ENCODE measurements around the gene ZNF407.
A peak's percentile ranks its signal among the peaks of the same experiment; 100 is the strongest.

The ZNF407 gene

DNA sequence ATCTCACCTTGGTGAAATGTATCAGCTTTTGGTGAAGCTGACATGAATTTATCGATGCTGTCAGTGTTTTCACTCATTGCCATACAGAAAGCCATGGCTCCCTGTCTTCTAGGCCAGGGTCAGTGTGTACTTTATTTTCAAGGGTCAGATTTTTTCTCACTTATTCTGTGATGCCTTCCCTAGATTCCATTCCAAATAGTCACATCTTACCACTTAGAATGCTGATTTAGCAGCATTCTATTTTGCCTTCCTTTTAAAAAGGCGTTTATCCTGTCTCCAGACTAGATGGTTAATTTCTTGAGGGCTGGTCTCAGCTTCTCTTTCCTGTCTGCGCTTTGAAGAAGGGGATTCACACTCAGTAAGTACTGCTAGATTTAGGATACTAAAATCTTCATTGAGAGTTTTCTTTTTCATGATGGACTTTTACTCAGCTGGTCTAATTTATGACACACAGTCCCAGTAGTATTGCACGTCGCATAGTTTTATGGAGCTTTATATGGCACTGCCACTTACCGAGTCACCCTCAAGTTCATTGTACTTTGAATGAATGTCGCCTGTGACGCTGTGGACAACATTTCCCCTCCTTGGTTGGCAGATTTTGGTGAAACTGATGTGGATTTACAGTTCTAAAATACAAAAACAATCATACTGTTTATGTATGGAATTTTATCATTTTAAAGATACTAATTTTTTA is 194.0 kb downstream of the ZNF407 start:
- DNase-seq (ENCODE audit: low spot score): no peak

- DNase-seq (ENCODE audit: low spot score): no peak
Observed at GRCh38 chr18:74793746-74794145, 196.1 kb downstream of the ZNF407 start.

DNA sequence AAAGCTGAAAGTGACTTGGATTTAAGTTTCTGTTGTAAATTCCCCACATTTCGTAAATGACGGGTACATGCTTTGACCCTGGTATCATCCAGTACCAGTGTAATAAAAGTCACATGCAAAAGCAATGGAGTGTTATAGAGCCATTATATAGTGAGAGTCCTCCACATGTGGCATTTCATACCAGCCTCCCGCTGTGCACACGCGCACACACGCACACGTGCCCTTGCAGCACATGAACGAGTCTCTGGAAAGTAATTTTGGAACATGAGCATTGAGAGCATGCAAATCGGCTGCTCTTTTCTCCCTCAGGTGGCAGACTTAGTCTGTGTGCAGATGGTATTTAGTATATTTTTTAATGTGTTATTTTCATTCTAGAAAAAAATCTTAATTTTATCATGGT is 198.1 kb downstream of the ZNF407 start:
- DNase-seq (ENCODE audit: low spot score): no peak

- DNase-seq (ENCODE audit: low spot score): no peak
Observed at GRCh38 chr18:74796211-74796610, 198.5 kb downstream of the ZNF407 start.

DNA sequence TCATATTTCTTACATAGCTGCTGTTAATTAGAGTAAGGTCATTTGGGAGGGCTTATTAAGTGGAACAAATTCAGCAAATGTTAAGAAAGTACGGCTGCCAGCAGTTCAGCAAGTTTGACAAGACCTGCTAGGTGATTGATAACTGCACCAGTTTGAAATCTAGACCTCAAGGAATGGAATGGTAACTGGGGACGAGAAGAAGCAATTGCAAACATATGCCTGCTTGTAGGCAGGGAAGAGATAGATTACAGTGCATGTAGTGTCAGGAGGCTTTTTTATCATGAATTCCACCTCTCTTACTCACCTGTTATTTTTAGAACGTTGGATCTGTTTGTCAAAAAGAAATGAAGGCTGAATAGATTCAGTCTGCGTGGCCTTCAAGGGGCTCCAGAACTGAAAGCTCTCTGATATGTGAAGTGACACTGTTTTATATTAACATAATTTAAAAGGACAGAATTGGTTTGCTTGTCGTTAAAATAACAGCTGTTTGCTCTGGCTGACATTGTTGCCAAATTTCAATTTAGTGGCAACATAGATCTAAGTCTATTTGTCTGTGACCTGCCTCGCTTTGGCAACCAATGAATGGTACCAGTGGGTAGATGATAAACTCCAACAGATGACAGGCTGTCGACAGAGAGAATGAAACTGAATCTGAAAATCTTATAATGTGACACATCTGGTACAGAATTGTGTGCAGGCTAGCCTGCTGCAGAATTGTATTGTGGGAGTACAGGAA is 199.3 kb downstream of the ZNF407 start:
- peak; percentile 52 for DNase-seq (ENCODE audit: low spot score)

DNA sequence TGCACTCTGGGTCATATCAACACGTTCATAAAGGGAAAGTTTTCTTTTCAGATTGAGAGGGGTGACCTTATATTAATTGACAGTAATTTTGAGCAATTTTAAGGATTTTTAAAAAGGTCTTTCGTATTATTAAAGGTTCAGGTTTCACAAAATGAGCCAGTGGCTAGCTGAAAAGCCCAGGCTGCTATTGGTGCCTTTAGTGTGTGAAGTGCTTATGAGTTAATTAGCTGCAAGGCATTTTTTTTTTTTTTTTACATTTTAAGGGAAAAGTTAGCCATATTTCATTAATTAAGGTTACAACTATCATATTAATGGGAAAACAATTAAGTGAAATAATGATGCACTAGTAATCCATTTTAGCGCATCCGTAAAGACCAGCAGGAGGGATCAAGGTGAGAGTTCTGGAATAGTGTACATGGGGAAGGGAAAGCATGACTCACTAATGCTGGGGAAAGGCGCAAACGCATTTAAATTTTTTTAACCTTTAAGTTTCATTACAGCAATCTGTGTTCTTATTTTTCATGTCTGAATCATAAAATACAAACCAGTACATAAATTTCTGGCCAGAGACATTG is 200.0 kb downstream of the ZNF407 start:
- no peak for DNase-seq (ENCODE audit: low spot score)

DNA sequence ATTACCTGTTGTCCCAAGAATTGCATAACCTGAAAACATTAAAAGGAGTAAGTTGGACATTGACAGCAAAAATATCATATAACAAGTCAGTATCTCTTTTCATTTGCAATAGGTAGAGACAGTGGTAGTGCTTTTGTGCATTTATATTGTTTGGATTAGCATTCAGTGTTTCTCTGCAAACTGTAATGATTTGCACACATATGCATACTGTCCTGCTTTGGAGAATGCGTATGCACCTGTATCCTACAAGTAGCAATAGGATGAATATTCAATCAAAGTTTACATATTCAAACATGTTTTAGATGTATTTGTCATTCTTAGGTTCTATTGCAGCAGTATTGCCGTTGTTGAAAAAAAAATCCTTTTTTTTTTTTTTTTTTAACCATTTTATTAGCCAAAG is 201.9 kb downstream of the ZNF407 start:
- DNase-seq (ENCODE audit: low spot score): no peak

DNA sequence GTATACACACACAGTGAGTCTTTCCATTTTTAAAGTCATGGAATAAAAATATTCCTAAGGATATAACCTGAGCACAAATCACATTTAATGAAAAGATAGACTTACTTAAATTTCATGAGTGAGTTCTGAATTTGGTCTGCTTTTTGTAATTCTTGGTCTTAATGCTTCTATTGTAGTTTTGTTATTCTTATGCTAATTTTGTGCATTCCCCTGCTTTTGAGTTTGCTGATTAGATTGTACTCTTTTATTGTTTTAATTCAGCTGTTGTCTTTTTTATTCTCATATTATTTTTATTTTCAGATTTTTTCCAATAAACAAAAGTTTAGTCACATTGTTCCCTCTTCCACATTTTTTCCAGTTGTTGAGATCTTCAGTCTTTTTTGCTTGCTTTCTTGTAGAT is 202.4 kb downstream of the ZNF407 start:
- no peak for DNase-seq (ENCODE audit: low spot score)

DNA sequence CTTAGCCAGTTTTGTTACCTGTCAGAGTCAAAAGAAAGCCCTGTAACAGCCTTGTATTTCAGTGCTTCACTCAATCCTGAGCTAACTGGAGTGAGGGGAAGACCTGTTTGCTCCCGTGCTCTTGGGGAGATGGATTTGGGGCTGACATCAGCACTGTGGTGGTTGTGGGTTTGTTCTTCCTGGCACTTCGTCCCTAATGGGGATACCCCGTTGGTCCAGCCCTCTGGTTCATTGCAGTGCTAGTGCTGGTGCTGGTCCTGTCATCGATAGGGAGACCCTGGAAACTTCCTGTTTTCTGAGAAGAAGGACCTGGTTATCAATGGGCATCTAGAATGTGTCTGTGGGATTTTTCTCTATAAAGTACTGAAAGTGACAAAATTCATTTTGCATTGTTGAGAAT is 205.4 kb downstream of the ZNF407 start:
- no peak for DNase-seq (ENCODE audit: low spot score)

GRCh38 chr18:74803769-74804168 is 206.1 kb downstream of the ZNF407 start:
- DNase-seq (ENCODE audit: low spot score): no peak

DNA sequence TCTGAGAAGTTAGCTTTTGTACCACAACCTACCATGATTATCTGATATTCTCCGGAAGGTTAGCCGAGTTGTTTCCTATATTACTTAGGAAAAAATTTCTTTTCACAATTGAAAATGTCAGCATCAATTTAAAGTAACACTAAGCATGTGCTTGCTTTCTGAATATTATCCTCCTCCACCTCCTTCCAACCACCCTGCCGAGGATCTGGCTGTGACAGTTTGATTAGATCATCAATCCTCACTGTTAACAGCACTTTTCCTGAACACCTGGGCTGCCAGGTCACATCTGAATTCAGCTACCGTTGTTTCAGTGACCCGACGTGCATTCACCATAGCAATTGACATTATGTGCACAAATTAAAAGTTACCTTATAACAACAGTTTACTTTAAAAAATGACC is 207.0 kb downstream of the ZNF407 start:
- peak; percentile 52 for DNase-seq (ENCODE audit: low spot score)

GRCh38 chr18:74806073-74806472 is 208.4 kb downstream of the ZNF407 start:
- DNase-seq (ENCODE audit: low spot score): no peak

DNA sequence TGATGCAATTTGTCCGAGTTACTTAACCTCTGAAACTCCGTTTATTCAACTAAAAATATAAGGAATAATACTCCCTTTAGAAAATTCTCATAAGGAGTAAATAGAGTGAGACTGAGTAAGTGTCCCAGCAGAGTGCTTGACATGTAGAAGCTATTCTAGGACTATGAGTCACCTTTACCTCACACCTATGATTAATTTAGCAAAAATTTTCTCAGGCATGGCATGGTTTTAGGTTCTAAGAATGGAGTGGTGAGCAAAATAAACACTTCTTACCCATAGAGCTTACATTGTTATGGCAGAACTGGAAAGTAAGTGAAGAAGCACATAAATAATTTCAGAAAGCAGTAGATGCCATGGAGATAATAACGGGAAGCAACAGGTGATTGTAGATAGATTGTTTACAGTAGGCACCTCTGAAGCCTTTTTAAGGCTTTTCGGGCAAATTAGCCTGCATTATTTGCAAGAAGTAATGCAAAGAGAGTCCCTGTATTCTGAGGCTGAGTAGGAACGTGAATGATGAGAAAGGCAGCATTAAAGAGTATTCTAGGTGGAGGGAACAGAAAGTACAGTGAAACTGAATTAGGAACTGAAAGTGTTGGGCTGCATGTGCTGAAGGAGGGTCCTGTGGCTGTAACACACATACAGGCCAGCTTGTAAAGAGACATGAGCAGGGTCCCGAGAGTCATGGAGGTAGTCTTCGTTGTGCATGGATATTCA is 209.2 kb downstream of the ZNF407 start:
- no peak for DNase-seq (ENCODE audit: low spot score)

DNA sequence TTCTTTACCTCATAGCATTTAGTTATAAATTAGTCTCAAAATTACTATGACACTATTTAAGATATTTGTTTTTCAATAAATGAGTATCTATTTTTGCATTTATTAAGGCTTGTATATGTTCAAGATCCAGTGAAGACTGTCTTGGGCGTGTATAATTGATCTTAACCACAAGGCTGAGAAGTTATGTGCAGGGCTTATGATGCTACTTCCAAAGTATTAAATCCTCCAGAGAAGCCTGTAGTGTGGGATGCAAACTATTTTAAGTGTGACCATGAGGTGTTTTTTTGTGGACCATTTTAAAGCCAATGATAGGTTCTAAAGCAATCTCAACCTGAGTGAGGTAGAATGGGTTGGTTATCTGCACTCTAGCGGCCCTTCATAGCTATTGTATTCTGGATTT is 219.9 kb downstream of the ZNF407 start:
- no peak for DNase-seq (ENCODE audit: low spot score)

- no peak for DNase-seq (ENCODE audit: low spot score)
Observed at GRCh38 chr18:74818516-74819175, 221.0 kb downstream of the ZNF407 start.

DNA sequence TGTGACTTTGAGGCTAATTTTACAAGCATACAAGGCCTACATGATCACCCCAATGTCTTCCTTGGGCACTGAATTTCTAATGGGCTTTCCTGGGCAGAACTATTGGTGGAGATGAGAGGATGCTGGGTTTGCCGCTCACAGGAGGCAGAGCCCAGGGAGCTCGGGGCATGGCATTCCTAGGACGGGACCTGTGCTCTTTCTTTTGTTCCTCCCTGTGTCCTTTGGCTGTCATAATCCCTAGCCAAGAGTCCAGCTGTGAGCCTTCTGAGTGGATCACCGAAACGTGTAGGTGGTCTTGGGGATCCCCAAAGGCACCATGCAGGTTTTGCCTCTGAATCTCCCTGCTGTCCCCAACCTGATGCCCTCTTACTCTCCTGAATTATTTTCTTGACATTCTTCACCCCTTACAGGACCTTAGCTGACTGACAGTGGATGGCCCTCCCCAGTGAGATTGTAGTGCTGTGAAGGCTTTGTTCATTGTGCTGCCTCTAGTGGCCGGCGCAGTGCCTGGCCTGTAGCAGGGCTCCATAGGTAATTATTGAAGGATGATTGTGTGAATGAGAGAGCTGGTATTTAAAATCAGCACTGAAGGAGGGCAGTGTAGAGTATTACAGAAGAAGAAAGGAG is 221.9 kb downstream of the ZNF407 start:
- DNase-seq (ENCODE audit: low spot score): no peak

GRCh38 chr18:74820160-74820780 is 222.6 kb downstream of the ZNF407 start:
- no peak for DNase-seq (ENCODE audit: low spot score)

- DNase-seq (ENCODE audit: low spot score): no peak
Observed at GRCh38 chr18:74825460-74825859, 227.8 kb downstream of the ZNF407 start.

DNA sequence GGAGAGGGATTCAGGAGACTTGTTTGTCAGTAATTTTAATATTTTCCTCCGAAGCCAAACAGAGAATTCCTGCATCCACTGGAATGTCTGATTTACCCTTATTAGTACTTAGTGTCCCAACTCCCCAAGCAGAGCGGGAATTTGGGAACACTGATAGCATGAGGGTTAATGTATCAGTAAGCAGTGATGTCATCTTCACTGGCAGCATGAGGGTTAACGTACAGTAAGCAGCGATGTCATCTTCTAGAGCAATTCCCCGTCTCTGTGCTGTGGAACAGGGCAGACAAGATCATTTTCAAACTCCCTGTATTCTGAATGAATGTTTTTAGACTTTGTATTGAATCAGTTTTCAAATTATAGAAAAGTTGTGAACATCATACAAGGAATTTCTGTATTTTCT is 228.9 kb downstream of the ZNF407 start:
- no peak for DNase-seq (ENCODE audit: low spot score)

- no peak for DNase-seq (ENCODE audit: low spot score)
Observed at GRCh38 chr18:74828200-74828599, 230.5 kb downstream of the ZNF407 start.

GRCh38 chr18:74831571-74832250 is 234.0 kb downstream of the ZNF407 start:
- DNase-seq (ENCODE audit: low spot score): no peak
